ENCODE measurements around the gene CDO1. TPM values are rescaled to one million over a fixed set of nuclear protein-coding genes. Genes with fewer than 3 reads are reported as not detected.

The CDO1 gene
- 73.2 TPM for total RNA-seq

DNA sequence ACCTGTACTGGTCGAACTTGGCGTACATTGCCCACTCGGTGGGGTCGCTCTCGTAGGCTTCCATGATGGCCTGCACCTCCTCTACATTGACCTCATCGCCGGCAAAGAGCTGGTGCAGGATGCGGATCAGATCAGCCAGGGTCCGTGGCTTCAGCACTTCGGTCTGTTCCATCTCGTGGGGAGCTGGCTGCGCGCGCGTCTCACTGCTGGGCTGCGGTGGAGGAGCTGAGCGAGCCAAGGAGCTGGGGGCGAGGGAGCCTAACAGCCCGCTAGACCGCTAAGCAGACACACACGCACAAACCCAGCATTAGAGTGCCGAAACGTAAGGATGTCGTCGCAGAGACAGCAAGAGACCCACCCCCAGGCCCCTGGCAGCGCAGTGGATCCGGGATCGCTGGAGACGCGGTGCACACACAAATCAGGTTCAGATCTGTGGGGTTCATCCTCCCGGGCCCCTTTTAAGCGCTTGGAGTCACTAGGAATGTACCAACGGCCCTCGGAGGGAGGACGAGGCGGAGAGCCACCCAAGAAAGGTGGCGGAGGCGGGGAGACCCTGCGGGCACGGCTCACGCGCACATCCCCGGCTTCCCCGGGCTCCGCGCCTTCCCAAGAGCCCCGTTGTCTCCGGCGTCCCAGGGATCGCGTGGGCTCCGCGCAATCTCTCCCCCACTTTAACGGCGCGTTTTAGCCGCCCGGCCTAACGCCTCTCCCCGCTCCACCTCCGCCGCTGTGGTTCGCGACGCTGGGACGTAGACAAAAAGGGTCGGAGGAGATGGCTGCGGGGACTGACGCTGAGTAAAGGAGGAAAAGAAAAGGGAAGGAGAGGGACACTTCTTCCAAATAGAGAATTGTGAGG, at the start of gene CDO1:
TSS of gene CDO1 (minus strand) at position 434 of the 856 bp plus-strand sequence. CDS start at position 172, 262 bp downstream.
- peak; percentile 84 for DNase-seq

DNA sequence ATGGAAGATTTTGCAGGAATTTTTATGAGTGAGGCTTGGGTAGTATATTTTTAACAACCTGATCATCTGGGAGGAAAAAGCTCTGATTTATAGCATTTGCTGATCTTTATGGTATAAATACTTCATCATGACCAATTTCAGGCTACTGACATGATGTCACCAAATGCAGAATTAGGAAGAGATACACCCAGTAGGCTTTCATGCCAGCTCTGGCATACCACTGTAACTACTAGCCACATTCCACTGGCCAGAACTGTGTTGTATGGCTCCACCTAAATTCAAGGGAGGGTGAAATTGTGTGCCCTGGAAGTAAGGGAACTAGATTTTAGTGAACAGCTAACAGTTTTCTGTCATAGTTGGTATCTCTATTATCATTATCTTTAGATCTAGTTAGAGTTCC, 42.9 kb upstream of the CDO1 start:
- no peak for DNase-seq

DNA sequence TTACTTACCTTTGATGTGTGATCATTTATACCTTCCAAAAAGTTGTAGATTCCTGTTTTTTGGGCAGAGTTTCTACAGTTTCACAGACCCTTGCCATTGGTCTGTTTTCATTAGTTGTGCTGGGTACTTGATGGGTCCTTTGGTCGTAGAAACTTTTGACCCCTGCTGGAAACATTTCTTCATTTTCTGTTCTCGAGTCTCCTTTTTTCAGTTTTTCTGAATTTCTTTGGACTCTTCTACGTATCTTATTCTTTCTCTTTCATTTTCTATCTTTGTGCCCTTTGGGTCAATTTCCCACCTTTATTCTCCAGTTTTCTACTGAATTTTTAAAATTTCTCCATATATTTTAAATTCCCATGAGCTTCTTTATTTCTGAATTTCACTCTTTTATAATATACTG, 41.9 kb upstream of the CDO1 start:
- DNase-seq, result no peak

DNA sequence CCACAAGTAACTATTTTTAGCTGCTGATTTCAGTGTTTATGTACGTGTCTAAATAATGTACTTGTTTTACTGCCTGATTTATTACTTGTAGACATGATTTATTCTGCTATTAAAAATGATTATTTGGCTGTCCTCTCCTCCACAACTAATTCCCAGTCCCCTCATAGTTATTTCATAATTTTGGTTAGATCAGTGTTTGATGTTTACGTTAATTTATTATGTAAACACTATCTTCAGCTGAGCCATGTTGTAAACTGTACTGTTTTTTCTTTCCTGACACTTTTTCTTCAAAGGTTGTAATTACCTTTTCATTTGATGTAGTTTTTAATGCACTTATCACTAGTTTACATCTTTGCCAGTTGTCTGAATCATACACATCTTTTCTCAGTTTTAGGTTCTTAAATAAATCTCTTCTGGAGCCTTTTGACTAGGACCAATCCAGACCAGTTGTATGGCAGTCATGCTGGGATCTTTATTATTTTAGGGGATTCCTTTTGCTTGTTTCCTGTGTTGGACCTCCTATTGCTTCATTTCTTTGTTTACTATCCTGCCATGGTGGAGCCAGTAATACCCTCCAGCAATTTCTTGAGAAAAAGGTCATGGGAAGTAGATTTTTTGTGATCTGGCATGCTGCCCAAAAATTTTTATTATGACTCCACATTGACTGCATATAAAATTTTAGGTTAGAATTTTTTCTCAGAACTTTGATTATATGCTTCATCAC, 41.3 kb upstream of the CDO1 start:
- no peak for DNase-seq

DNA sequence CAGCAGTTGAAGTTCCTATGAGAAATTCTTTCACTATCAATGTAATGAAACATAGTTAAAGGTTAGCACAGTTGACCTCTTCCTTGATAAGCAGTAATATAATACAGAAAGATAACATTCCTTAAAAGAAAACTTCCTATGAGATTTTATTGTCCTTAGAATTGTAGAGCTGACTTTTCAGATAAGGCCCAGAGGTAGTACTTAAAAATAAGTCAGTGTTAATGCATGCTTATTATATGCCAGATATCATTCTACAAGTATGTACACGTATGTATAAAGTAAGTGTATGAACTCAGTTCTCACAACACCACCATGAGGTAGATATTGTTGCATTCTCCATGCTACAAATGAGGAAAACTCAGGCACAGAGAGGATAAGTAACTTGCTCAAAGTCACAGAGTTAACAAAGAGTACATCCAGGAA, 40.6 kb upstream of the CDO1 start:
- no peak for DNase-seq

DNA sequence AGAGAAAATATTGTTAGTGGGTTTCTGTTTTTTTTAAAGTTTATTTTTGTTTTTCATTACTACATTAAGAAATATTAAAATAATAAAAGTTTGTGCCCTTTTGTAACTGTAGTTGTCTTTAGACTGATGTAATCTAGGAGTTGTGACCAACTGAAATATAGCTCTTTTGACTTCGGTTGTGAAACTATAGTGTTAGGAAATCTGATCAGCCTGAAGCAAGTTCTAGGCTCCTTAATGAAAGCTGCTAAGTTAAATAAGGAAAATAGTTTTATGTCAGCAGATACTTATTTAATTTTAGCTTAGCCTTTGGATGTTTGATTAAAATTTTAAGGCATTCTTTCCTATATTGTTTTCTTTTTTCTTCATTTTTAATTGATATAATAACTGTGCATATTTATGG, 39.5 kb upstream of the CDO1 start:
- no peak for DNase-seq

DNA sequence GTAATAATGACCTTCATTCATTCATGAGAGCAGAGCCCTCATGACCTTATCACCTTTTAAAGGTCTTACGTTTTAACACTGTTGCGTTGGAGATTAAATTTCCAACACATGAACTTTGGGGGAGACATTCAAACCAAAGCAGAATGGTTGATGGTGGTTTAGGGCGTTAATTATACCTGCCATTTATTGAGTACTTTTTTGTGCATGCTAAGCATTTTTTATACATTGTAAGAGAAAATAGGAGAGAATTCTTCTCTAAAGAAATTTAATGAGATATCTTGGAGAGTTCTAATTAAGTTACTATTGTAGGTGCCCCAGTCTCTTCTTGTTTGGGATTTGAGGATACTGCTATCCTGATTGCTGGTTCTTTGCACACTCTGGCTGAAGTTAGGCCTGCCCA, 37.7 kb upstream of the CDO1 start:
- DNase-seq, result no peak

DNA sequence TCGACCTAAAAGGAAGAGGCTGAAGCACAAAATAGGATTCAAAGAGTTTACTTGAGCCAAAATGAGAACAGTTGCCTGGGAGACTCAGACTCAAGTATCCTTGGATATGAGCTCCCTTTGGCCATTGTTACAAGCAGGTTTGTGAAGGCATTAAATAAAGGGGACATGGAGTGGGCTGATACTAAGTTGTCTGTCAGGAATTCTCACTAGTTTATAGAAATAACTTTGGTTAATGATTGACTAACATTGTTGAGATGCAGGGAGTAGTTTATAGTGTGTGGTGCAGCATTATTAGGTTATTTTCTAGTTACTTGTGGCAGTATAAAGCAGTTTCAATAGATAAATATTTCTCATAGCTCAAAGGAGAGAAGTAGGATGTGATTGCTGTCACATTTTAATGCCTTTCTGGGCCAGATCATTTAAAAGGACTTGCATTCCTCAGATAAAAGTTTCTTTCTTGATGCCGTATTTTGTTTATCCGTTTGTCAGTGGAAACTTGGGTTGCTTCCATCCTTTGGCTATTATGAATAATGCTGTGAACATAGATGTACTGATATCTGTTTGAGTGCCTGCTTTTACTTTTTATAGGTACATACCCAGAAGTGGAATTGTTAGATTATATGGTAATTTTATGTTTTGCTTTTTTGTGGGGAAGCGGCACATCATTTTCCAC, 34.4 kb upstream of the CDO1 start:
- no peak for DNase-seq

DNA sequence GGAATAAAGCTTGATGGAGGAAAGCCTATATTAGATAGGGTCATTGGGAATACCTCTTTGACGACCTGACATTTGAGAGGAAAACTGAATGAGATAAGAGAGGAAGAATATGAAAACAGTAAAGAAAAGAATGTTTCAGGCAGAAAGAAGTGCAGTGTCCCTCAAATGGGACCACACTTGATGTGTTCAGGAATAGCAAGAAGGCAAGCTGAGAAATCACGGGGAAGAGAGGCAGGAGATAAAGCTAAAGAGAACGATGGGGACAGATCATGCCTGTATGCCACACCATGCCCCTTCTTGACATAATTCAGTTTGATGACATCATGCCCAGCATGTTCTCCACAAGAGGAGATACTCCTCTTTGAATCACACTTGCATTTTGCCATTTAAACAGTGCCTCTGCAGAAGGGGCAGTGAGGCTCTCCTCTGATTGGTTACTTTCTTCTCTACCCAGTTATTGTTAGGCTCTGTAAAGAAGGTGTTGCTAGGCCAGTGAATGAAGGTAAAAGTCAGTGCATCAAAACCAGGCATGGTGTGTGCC, 32.9 kb upstream of the CDO1 start:
- DNase-seq, result no peak

DNA sequence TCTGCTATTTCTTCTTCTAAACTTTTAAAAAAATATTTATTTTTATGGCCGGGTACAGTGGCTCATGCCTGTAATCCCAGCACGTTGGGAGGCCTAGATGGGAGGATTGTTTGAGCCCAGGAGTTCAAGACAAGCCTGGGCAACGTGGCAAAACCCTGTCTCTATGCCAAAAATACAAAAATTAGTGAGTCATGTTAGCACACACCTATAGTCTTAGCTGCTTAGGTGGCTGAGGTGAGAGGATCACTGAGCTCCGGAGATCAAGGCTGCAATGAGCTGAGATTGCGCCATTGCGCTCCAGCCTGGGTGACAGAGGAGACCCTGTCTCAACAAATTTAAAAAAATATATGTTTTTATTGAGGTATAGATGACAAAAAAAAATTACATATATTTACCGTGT, 30.8 kb upstream of the CDO1 start:
- DNase-seq, result no peak

DNA sequence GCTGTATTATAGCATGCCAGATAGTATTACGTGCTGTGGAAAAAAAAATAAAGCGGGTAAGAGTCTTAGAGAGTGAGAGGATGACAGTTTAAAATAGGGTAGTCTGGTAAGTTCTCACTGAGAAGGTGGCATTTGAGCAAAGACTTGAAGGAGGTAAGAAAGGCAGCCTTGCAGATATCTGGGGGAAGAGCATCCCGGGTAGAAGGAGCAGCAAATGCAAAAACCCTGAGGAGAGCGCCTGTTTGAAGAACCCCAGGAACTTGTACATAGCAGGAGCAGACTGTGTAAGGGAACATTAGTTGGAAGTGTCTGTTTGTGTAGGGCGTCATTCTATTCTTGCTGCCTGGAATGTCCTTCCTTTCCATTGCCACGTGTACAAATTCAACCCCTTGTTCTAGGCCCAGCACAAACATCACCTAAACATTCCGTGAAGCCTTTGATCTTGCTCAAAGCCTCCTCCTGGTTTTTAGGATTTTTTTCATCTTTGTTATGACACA, 27.9 kb upstream of the CDO1 start:
- no peak for DNase-seq

DNA sequence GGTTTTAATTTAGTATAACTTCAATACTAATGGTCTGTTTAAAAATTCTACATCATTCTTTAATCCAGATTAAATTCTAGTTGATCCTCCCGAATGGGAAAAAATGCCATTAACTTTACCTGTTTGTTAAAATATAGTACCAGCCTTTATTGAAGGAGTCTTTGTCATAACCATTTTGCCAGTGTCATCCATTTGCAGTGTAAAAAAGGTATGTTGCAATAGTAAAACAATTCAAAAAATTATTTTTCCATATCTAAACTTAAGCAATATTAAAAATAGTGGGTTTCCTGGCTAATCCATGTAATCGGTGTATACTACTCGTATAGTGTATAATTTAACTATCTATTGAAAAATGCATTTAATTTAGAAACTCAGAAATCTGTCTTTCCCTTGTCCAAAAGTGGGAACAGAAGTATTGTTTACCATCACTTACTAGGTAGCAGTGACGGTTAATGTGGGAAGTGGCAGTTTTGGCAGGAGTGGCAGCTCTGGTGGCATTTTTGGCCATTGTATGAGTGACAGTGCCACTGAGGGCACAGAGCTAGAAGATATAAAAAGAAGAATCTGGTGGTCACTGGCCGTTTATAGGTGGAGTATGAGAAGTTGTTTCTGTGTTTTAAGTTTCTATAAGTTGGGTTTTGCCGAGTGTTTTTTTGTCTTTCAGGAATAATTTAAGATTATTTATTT, 27.1 kb upstream of the CDO1 start:
- no peak for DNase-seq

DNA sequence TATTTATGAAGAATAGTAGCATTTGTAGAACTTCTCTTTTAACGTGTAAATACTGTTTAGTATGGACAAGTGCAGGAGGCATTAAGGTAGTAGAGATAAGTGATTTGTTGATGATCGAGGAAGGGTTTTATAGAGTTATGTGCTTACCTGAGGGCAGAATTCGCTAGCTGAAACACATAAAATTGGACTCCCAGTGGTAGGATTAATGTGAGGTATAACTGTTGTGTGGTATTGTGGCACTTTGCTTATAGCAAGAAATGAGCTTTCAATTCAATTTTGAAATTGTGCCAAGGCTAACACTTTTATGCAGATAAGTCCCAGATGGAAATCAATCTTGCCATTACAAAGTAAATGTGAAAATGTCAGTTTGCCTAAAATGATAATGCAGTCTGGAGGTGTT, 26.5 kb upstream of the CDO1 start:
- DNase-seq, result no peak

DNA sequence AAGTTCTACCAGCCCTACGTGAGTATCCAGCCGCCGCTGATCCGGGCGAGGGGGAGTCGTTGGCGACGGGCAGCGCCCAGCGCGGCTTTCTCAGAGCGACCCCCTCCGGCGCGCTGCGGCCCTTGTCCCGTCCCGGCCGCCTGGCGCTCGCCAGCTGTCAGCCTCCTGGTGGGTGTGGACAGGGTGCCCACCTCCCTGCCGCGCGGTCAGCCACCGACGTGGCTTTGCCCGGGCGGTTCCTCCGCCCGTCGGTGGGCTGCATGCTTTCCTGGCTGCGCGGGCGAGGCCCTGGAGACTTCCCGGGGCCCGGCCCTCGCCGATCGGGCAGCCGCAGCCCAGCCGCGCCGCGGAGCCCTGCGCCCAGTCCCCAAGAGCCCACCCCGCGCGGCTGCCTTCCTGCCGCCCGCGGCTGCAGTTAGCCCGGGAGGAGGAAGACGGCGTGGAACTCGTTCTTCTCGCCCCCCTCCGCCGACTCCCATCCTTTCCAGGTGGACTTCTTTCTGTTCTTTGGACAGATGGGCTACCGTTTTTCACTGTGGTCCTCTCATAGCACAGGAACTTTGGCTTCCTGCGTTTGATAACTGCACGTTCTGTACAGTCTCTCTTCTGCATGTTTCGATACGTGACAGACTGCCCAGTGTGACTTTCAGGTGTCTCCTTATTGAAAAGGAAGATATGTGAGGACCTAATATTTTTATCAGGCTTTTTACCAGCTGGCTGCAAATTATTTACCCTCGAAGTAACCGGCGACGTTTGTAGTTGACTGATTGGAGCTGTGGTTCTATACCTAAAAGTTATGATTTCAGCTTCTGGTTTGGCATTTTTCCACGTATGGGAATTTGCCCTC, 25.9 kb upstream of the CDO1 start:
- DNase-seq, result no peak

DNA sequence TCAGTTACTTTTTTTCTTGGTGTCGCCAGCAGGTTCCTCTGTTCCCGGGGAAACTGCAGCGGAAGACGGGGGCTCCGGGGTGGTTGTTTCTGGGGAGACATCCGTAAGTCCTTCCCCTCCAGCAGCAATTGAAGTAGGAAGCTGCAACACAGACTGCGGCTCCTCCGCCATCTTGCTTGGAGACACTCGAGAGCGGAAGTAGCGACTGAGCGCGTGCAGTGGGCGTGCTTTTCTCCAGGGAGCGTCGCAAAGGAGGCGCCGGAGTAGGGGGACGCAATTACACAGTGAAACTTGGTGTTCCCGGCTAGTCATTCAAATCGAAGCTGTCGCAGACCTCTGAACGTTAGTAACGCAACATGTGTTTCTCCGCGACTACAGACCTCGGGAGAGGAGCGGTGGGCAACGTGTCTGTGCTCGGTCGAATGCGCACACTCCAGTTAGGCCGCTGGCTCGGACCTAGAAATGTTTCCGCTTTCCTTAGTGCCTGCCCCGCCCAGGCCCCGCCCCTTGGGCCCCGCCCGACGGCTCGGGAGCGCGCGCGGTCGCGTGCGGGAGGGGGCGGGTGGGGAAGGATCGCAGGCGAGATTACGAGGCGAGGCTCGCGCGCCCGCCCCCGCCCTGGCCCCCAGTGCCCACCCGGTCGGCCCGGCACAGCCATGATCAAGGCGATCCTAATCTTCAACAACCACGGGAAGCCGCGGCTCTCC, 25.1 kb upstream of the CDO1 start, which contains the start of the genes AP3S1 and ATG12:
TSS of gene AP3S1 (plus strand) at position 554 of the 707 bp plus-strand sequence. CDS start at position 657, 103 bp downstream.
TSS of gene ATG12 (minus strand) at position 184 of the 707 bp plus-strand sequence. CDS start at position 171, 13 bp downstream.
- DNase-seq, result peak; percentile 93

DNA sequence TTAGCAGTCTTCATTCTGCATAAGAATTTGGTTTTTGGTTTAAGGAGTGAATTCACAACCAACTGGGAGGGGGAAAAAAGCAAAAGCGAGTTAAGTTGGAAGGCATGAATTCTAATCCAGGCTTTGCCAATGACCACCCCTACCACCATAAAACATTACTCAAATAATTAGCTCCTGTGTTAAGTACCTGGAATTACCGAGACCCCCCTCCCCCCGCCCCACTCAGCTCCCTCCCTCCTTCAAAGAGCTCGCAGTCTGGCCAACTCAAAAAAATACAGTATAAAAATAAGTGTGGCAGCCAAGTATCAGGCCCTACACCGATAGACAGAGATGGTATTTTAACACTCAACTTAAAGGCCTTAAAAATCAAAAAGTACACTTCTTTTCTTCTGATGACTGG, 24.4 kb upstream of the CDO1 start:
- DNase-seq, result no peak

DNA sequence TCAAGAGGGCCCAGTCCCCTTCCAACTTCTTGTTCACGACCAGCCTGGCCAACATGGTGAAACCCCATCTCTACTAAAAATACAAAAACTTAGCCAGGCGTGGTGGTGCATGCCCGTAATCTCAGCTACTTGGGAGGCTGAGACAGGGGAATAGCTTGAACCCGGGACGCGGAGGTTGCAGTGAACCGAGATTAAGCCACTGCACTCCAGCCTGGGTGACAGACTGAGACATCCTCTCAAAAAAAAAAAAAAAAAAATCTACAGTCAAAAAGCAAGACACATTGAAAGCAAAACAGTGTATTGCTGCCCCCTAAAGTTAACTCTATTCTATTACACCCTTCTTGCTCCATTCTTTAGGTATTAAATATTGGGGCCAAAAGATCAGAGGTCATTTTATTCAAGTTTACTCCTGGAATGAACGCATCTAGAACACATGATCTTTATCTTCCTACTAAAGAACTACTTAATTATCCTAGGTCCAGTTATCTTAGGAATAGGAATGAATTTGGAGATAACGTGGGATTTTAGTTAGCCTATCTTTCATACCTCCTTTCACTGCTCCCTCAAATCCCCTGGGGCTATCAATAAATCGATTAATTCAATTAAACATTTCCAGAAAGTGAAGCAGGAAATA, 22.5 kb upstream of the CDO1 start:
- DNase-seq, result no peak

DNA sequence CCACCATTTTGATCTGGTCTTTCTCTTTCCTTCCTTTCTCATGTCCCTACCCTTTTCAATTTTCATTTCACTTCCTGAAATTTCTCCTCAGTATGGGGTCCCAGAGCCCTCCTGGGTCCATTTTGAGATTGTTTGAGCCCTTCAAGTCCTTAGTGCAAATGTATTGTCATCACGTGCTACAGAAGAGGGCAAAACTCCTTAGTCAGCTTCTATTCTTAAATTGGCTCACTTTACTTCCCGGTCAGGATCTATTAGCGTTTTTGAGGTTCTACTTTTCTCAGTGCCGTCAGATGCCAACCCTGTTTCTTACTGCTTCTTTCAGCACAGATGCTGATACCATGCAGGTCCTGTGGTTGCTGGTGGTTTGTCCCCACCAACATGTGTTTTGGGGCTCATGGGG, 19.0 kb upstream of the CDO1 start:
- DNase-seq, result no peak

DNA sequence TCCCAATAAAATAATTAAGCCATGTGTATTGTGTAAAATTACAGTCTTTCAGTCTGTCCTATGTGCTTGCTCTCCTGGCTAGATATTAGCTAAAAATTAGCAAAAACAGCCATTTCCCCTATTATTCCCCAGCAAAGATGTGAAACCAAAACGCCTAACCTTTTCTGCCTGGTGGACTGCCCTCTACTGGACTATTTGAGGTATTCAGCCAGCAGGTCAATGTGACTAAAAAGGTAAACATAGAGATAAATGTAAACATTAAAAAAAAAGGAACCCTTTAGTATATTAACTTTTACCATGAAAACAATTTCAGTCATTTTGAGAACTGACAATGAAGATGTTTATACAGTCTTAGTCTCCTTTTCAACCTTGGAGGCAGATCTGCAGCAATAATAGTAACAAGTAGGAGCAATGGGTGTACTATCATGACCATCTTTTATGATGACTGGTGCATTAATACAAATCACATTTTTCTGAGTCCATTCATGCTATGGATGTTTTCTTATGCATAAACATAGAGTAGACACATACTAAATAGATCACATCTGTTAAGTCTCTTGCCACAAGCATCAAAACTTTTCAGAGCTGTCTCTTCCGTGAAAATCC, 14.8 kb upstream of the CDO1 start:
- DNase-seq, result no peak

All from occipital lobe (tissue), 2 donors.